Panc1 (cell line): ENCODE results near the gene PRXL2B.

Experiments used
- CTCF ChIP-seq: fragments of 450-650 bp; IDR thresholded peaks from 2 replicates; pipeline ENCODE4 v1.5.1; 2017; ENCODE audit warnings: mild to moderate bottlenecking
- REST ChIP-seq, 2 experiments: IDR thresholded peaks; 2 replicates each; pipeline ENCODE4 v1.6.1; 2011 to 2012; ENCODE audit warnings: low read depth in 2 of 2, control low read depth in 1 of 2, low read length in 1 of 2, mild to moderate bottlenecking in 1 of 2, moderate library complexity in 1 of 2; ENCODE audit not compliant: insufficient read depth in 1 of 2

- TF ChIP-seq CTCF (no peak), REST (IDR thresholded peaks at IDR 0.05; ENCODE audit: insufficient read depth in 1 of 2, low read depth in 2 of 2, low read length in 1 of 2) (no peak)
These were observed 17.5 kb upstream of the PRXL2B start for GRCh38 chr1:2569060-2569459.
